Measurements from ENCODE around the gene THNSL1.
"Not testable (repeated sequence)": the region's sequence is repeated elsewhere in the genome, so short reads cannot be mapped to it uniquely, and the experiment has no call there.

Gene THNSL1

GRCh38 chr10:24998044-24998443 is 18.4 kb upstream of the THNSL1 start:
- DNase-seq = no peak

- not testable (repeated sequence) for DNase-seq
Measured at GRCh38 chr10:25011591-25011990, 4.8 kb upstream of the THNSL1 start.

- no peak for DNase-seq
Measured at GRCh38 chr10:25014579-25014978, 1.8 kb upstream of the THNSL1 start.

- DNase-seq = peak; percentile 94
Measured at GRCh38 chr10:25015828-25016375, 510 bp upstream of the THNSL1 start, which contains the start of gene ENKUR. ENKUR (minus strand) TSS chr10:25016158; CDS start chr10:25015936, 222 bp downstream.

- DNase-seq = no peak
Measured at GRCh38 chr10:25017154-25017590, 760 bp downstream of the THNSL1 start.

- DNase-seq = no peak
Measured at GRCh38 chr10:25017661-25018060, 1.2 kb downstream of the THNSL1 start.

GRCh38 chr10:25018703-25019102 is 2.3 kb downstream of the THNSL1 start:
- no peak for DNase-seq

GRCh38 chr10:25023278-25023677 is 6.9 kb downstream of the THNSL1 start:
- no peak for DNase-seq

GRCh38 chr10:25024528-25024927 is 8.1 kb downstream of the THNSL1 start:
- DNase-seq = no peak

GRCh38 chr10:25026463-25026862 is 10.1 kb downstream of the THNSL1 start:
- DNase-seq = no peak

- no peak for DNase-seq
Measured at GRCh38 chr10:25028711-25029110, 12.3 kb downstream of the THNSL1 start.

GRCh38 chr10:25029519-25029918 is 13.1 kb downstream of the THNSL1 start:
- DNase-seq = no peak

GRCh38 chr10:25036381-25036780 is 20.0 kb downstream of the THNSL1 start:
- no peak for DNase-seq

GRCh38 chr10:25038325-25038724 is 21.9 kb downstream of the THNSL1 start:
- DNase-seq = no peak

- DNase-seq = no peak
Measured at GRCh38 chr10:25039531-25039930, 23.1 kb downstream of the THNSL1 start.

GRCh38 chr10:25046641-25047040 is 30.2 kb downstream of the THNSL1 start:
- DNase-seq = no peak

- no peak for DNase-seq
Measured at GRCh38 chr10:25047088-25047487, 30.7 kb downstream of the THNSL1 start.

GRCh38 chr10:25047591-25048301 is 31.3 kb downstream of the THNSL1 start:
- DNase-seq = no peak

- no peak for DNase-seq
Measured at GRCh38 chr10:25048450-25048849, 32.0 kb downstream of the THNSL1 start.

- DNase-seq = no peak
Measured at GRCh38 chr10:25049966-25050365, 33.6 kb downstream of the THNSL1 start.

GRCh38 chr10:25050402-25050801 is 34.0 kb downstream of the THNSL1 start:
- no peak for DNase-seq

- no peak for DNase-seq
Measured at GRCh38 chr10:25052012-25052411, 35.6 kb downstream of the THNSL1 start.

- no peak for DNase-seq
Measured at GRCh38 chr10:25056726-25057125, 40.3 kb downstream of the THNSL1 start.

GRCh38 chr10:25057886-25058285 is 41.5 kb downstream of the THNSL1 start:
- DNase-seq = no peak

GRCh38 chr10:25059990-25060389 is 43.6 kb downstream of the THNSL1 start:
- DNase-seq = no peak
